ENCODE data around the gene MAPKAPK5.
"Not testable (repeated sequence)": the region's sequence is repeated elsewhere in the genome, so short reads cannot be mapped to it uniquely, and the experiment has no call there.

The MAPKAPK5 gene

DNA sequence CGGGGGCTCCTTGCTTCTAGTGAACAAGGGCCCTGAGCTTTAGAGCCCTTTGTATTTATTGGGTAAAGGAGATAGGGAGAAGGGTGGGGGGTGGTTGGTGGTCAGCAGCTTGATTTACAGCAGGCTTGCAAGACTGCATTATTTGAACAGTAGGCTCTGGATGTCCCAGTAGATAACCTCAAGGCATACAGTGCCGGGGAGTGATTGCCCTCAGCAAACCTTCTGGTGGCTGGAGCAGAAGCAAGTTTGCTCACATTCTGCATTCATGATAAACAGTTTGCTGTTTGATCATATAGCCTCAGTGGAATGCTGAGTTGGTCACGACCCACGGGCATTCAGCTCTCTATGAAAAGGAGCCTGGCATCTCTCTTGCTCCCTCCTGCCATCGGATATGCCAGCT, 16.5 kb upstream of the MAPKAPK5 start:
- DNase-seq, result no peak
- Histone ChIP-seq H3K27ac (no peak overlapping the region), H3K9me3 (ENCODE audit: severe bottlenecking) (peaks cover 11% of the 10 kb centered on the region), H3K36me3 (no peaks in the 10 kb centered on the region), H3K27me3 (ENCODE audit: insufficient read depth, low read depth, severe bottlenecking) (no peaks in the 10 kb centered on the region), H3K4me3 (ENCODE audit: low read depth, low read length) (no peak overlapping the region)
- TF ChIP-seq CTCF (IDR thresholded peaks at IDR 0.05; ENCODE audit: low read depth, low read length), result no peak

GRCh38 chr12:111826316-111826715, 15.7 kb upstream of the MAPKAPK5 start:
- TF ChIP-seq CTCF (IDR thresholded peaks at IDR 0.05; ENCODE audit: low read depth, low read length), result no peak

DNA sequence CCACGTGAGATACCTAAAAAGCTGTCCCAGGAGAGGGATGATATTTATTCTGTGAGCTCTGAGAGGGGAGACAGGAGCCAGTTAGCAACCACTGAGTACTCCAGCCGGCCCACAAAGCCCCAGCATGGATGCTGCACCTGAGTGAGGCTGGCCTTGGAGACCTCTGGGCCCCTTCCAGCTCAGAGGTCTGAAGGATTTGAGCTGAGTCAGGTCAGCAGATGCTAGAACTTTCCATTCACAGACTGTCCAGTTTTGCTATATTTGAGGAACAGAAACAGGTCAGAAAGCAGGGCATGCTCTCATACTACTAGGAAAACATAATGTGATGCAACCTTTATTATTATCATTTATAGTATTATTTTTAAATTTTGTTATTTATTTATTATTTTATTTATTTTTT, 15.0 kb upstream of the MAPKAPK5 start:
- TF ChIP-seq CTCF (IDR thresholded peaks at IDR 0.05; ENCODE audit: low read depth, low read length), result no peak
- no peak overlapping the region for H3K27ac ChIP-seq
- no peak overlapping the region for H3K4me3 ChIP-seq (ENCODE audit: low read depth, low read length)
- H3K36me3 ChIP-seq, result no peaks in the 10 kb centered on the region
- peaks cover 5% of the 10 kb centered on the region for H3K9me3 ChIP-seq (ENCODE audit: severe bottlenecking)
- no peaks in the 10 kb centered on the region for H3K27me3 ChIP-seq (ENCODE audit: insufficient read depth, low read depth, severe bottlenecking)
- no peak for DNase-seq

More at GRCh38 chr12:111826316-111826715, 15.7 kb upstream of the MAPKAPK5 start:
- no peak overlapping the region for H3K4me3 ChIP-seq (ENCODE audit: low read depth, low read length)
- H3K36me3 ChIP-seq, result no peaks in the 10 kb centered on the region
- H3K9me3 ChIP-seq (ENCODE audit: severe bottlenecking), result peaks cover 9% of the 10 kb centered on the region
- no peak overlapping the region for H3K27ac ChIP-seq
- no peaks in the 10 kb centered on the region for H3K27me3 ChIP-seq (ENCODE audit: insufficient read depth, low read depth, severe bottlenecking)
- DNase-seq, result no peak

DNA sequence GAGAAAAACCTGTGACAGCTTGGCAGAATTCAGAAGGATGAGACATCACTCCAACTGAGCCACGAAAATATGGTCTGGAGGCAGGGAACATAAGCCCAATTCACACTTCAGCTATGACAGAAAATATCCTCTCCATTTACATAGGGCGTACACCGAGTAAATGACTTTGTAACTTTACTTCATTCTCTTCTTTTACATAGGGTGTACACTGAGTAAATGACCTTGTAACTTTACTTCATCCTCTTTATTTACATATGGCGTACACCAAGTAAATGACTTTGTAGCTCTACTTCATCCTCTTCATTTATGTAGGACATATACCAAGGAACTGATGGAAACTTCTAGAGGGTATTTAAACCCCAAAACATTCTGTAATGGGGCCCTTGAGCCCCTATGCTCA, 14.1 kb upstream of the MAPKAPK5 start:
- H3K27ac ChIP-seq, result no peak overlapping the region
- no peaks in the 10 kb centered on the region for H3K36me3 ChIP-seq
- no peak for DNase-seq
- H3K27me3 ChIP-seq (ENCODE audit: insufficient read depth, low read depth, severe bottlenecking), result no peaks in the 10 kb centered on the region
- no peak for TF ChIP-seq CTCF (IDR thresholded peaks at IDR 0.05; ENCODE audit: low read depth, low read length)
- peaks cover 7% of the 10 kb centered on the region for H3K9me3 ChIP-seq (ENCODE audit: severe bottlenecking)
- H3K4me3 ChIP-seq (ENCODE audit: low read depth, low read length), result no peak overlapping the region

DNA sequence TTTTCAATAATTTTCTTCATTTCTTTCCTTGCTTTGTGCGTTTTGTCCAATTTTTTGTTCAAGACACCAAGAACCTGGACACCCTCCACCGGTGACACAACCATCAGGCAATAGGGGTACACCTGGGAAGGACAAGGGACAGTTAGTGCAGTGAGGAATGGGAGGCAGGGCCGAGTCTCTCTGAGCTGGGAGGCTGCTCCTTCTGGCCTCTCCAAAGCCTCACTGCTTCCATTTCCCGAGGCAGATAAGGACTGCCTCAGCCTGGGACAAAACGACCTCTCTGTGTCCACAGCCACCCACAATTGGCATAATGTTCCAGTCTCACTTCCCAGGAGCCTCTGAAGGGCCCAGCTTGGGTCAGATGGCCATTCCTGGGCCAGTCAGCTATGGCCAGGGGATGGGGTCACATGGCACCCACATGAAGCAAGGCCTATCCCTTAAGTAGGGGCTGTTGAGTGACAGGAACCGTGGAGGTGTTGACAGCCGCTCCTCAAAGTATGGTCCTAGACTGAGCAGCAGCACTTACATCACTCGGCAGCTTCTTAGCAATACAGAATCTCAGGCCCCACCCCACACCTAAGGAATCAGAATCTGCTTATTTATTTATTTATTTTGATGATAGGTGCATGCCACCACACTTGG, 13.6 kb upstream of the MAPKAPK5 start:
- no peak overlapping the region for H3K4me3 ChIP-seq (ENCODE audit: low read depth, low read length)
- no peaks in the 10 kb centered on the region for H3K27me3 ChIP-seq (ENCODE audit: insufficient read depth, low read depth, severe bottlenecking)
- no peak for DNase-seq
- no peaks in the 10 kb centered on the region for H3K36me3 ChIP-seq
- H3K27ac ChIP-seq, result no peak overlapping the region
- no peak for TF ChIP-seq CTCF (IDR thresholded peaks at IDR 0.05; ENCODE audit: low read depth, low read length)
- H3K9me3 ChIP-seq (ENCODE audit: severe bottlenecking), result peaks cover 7% of the 10 kb centered on the region

DNA sequence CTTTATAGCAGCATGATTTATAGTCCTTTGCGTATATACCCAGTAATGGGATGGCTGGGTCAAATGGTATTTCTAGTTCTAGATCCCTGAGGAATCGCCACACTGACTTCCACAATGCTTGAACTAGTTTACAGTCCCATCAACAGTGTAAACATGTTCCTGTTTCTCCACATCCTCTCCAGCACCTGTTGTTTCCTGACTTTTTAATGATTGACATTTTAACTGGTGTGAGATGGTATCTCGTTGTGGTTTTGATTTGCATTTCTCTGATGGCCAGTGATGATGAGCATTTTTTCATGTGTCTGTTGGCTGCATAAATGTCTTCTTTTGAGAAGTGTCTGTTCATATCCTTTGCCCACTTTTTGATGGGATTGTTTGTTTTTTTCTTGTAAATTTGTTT, 12.4 kb upstream of the MAPKAPK5 start:
- not testable (repeated sequence) for DNase-seq; H3K9me3 ChIP-seq (ENCODE audit: severe bottlenecking)

GRCh38 chr12:111834740-111835386, 7.2 kb upstream of the MAPKAPK5 start:
- H3K27me3 ChIP-seq (ENCODE audit: insufficient read depth, low read depth, severe bottlenecking); H3K9me3 ChIP-seq (ENCODE audit: severe bottlenecking); H3K36me3 ChIP-seq; H3K4me3 ChIP-seq (ENCODE audit: low read depth, low read length); DNase-seq: not testable (repeated sequence)
- H3K27ac ChIP-seq, result peak overlapping the region; percentile 29; the same call in 1 of the 2 replicates

More for the DNA sequence above, 12.4 kb upstream of the MAPKAPK5 start:
- not testable (repeated sequence) for H3K4me3 ChIP-seq (ENCODE audit: low read depth, low read length); H3K36me3 ChIP-seq; H3K27me3 ChIP-seq (ENCODE audit: insufficient read depth, low read depth, severe bottlenecking); H3K27ac ChIP-seq

DNA sequence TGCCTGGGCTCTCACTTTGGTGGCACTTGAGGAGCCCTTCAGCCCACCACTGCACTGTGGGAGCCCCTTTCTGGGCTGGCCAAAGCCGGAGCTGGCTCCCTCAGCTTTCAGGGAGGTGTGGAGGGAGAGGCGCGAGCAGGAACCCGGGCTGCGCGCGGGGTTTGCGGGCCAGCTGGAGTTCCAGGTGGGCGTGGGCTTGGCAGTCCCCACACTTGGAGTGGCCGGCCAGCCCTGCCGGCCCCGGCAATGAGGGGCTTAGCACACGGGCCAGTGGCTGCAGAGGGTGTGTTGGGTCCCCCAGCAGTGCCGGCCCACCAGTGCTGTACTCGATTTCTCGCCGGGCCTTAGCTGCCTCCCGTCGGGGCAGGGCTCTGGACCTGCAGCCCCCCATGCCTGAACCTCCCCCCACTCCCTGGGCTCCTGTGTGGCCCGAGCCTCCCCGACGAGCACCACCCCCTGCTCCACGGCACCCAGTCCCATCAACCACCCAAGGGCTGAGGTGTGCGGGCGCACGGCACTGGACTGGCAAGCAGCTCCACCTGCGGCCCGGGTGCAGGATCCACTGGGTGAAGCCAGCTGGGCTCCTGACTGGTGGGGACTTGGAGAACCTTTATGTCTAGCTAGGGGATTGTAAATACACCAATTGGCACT, 6.4 kb upstream of the MAPKAPK5 start:
- not testable (repeated sequence) for H3K27me3 ChIP-seq (ENCODE audit: insufficient read depth, low read depth, severe bottlenecking); H3K9me3 ChIP-seq (ENCODE audit: severe bottlenecking); DNase-seq; H3K4me3 ChIP-seq (ENCODE audit: low read depth, low read length)
- Histone ChIP-seq H3K27ac (0 out of 2 replicates have a peak overlapping the region, but pooled peaks have one; percentile 29), H3K36me3 (peaks cover 13% of the 10 kb centered on the region)

All from WERI-Rb-1 (cell line).